KG1 (cell line): ENCODE data around the gene USP48.
"Not testable (repeated sequence)": the region's sequence is repeated elsewhere in the genome, so short reads cannot be mapped to it uniquely, and the experiment has no call there.

Experiments used
- DNase-seq: peaks from one replicate; lab custom pipeline; 2025; lab: John Stamatoyannopoulos, UW

The USP48 gene

GRCh38 chr1:21636029-21636428 is 146.9 kb downstream of the USP48 start:
- DNase-seq: no peak

- no peak for DNase-seq
Measured at GRCh38 chr1:21634806-21635535, 148.0 kb downstream of the USP48 start.

GRCh38 chr1:21633992-21634805 is 148.8 kb downstream of the USP48 start:
- no peak for DNase-seq

GRCh38 chr1:21633141-21633755 is 149.7 kb downstream of the USP48 start:
- DNase-seq: no peak

- no peak for DNase-seq
Measured at GRCh38 chr1:21631944-21632887, 150.7 kb downstream of the USP48 start.

GRCh38 chr1:21631590-21631943 is 151.4 kb downstream of the USP48 start:
- not testable (repeated sequence) for DNase-seq

- DNase-seq: no peak
Measured at GRCh38 chr1:21630571-21631343, 152.2 kb downstream of the USP48 start.

- DNase-seq: no peak
Measured at GRCh38 chr1:21629971-21630370, 153.0 kb downstream of the USP48 start.

GRCh38 chr1:21628798-21629393 is 154.1 kb downstream of the USP48 start:
- DNase-seq: no peak
